ENCODE measurements around the gene C1GALT1.

The C1GALT1 gene

GRCh38 chr7:7257899-7258692 lies 75.8 kb downstream of the C1GALT1 start:
- ATAC-seq = peak; percentile 82
- Mint-ChIP-seq H3K9me3 (no peaks in the 10 kb centered on the region), H3K4me1 (peaks cover 31% of the 10 kb centered on the region), H3K27ac (peak overlapping the region; percentile 44), H3K36me3 (peaks cover 6% of the 10 kb centered on the region), H3K4me3 (peak overlapping the region; percentile 48)
- no peak for DNase-seq (ENCODE audit: low spot score in 2 of 2)

GRCh38 chr7:7261863-7262262 lies 79.5 kb downstream of the C1GALT1 start:
- no peak for DNase-seq (ENCODE audit: low spot score in 2 of 2)
- Mint-ChIP-seq H3K27ac (no peak overlapping the region), H3K36me3 (peaks cover 6% of the 10 kb centered on the region), H3K4me1 (peaks cover 29% of the 10 kb centered on the region), H3K9me3 (no peaks in the 10 kb centered on the region), H3K4me3 (no peak overlapping the region)
- no peak for ATAC-seq

- Mint-ChIP-seq H3K4me3 (no peak overlapping the region), H3K9me3 (no peaks in the 10 kb centered on the region), H3K27ac (no peak overlapping the region), H3K4me1 (peaks cover 14% of the 10 kb centered on the region), H3K36me3 (peaks cover 6% of the 10 kb centered on the region)
- DNase-seq (ENCODE audit: low spot score in 2 of 2) (no peak), ATAC-seq (no peak)
Measured at GRCh38 chr7:7263297-7264230, 81.2 kb downstream of the C1GALT1 start.

DNA sequence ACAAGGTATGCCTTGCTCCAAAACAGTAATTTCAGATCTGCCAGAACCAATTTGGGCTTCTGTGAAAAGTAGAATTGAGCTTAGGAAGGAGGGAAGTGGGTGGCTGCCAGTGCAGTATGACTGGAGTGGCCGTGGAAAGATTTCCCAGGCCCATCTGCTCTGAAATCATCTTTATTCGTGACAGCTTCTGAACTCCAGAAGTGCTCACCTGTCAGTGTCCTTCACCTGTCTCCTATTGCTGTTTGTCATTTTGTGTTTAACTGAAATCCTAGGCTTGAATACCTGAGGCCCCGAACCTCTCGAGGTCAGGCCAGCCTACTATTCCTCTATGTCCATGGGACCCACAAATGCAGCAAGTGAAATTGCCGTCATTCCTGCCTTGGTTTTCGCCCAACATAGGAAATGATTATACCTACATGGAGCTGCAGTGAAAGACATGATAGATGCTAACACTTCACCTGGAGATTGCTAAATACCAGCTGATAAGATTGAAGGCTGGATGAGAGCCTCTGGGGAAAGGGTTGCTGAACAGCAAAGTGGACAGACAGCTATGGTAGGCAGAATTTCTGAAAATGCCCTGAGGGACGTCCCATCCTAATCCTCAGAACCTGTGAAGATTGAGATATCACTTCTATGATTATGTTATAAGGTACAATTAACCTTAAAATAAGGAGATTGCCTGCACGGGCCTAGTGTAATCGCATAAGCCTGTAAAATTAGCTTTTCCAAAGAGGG lies 82.1 kb downstream of the C1GALT1 start:
- ATAC-seq = no peak
- no peak for DNase-seq (ENCODE audit: low spot score in 2 of 2)
- Mint-ChIP-seq H3K4me1 (peaks cover 8% of the 10 kb centered on the region), H3K27ac (no peak overlapping the region), H3K4me3 (no peak overlapping the region), H3K36me3 (peaks cover under 1% of the 10 kb centered on the region), H3K9me3 (no peaks in the 10 kb centered on the region)

DNA sequence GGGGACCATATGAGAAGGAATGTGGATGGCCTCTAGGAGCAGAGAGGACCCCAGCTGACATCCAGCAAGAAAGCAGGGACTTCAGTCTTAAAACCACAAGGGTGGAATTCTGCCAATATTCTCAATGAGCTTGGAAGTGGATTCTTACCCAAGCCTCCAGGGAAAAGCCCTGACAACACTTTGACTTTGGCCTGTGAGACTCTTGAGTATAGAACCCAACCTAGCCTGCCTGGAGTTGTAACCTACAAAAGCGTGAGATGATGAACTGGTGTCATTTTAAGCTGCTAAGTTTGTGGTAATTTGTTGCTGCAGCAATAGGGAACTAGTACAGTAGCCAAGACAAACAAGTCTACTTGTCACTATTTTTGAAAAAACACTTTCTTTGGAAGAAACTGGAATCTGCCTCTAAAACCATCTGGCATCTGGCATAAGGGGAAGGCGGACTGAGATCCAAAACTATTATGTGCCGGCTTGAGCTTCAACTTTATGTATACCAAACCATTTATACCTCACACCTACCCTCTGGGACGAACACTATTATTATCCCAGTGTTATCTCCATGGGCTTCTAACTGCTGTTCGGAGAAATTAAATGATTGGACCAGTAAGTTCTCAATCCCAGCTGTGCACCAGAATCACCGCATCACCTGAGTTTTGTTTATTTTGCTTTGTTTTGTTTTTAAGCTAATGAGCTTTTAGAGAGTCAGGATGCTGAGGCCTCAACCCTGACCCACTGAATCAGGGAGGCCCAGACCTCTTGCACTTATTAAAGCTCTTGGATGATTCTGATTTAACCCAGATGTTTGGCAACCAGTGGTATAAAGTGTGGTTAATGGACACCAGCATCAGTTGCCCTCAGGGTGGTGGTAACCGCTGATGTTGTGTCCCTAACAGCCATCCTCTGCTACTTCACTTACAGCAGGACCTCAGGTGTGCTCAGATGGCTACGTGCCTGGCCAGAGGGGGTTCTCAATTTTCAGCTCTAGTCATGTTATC lies 83.0 kb downstream of the C1GALT1 start:
- no peak overlapping the region for H3K4me3 Mint-ChIP-seq
- DNase-seq (ENCODE audit: low spot score in 2 of 2) (no peak), ATAC-seq (no peak)
- no peaks in the 10 kb centered on the region for H3K9me3 Mint-ChIP-seq
- H3K4me1 Mint-ChIP-seq = peaks cover 6% of the 10 kb centered on the region
- no peak overlapping the region for H3K27ac Mint-ChIP-seq
- no peaks in the 10 kb centered on the region for H3K36me3 Mint-ChIP-seq

DNA sequence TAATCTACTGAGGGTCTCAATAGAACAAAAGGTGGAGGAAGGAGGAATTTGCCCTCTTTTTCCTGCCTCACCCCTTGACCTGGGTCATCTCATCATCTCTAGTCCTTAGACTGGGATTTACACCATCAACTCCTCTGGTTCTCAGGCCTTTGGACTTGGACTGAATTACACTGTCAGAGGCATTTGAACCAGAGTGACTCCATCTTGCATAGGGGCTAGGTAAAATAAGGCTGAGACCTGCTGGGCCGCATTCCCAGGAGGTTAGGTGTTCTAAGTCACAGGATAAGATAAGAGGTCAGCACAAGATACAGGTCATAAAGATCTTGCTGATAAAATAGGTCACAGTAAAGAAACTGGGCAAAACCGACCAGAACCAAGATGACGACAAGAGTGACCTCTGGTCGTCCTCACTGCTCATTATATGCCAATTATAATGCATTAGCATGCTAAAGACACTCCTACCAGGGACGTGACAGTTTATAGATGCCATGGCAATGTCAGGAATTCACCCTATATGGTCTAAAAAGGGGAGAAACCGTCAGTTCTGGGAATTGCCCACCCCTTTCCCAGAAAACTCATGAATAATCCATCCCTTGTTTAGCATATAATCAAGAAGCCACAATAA lies 84.0 kb downstream of the C1GALT1 start:
- no peak for ATAC-seq
- Mint-ChIP-seq H3K27ac (no peak overlapping the region), H3K9me3 (no peaks in the 10 kb centered on the region), H3K36me3 (no peaks in the 10 kb centered on the region), H3K4me3 (no peak overlapping the region), H3K4me1 (peaks cover 6% of the 10 kb centered on the region)
- no peak for DNase-seq (ENCODE audit: low spot score in 2 of 2)

DNA sequence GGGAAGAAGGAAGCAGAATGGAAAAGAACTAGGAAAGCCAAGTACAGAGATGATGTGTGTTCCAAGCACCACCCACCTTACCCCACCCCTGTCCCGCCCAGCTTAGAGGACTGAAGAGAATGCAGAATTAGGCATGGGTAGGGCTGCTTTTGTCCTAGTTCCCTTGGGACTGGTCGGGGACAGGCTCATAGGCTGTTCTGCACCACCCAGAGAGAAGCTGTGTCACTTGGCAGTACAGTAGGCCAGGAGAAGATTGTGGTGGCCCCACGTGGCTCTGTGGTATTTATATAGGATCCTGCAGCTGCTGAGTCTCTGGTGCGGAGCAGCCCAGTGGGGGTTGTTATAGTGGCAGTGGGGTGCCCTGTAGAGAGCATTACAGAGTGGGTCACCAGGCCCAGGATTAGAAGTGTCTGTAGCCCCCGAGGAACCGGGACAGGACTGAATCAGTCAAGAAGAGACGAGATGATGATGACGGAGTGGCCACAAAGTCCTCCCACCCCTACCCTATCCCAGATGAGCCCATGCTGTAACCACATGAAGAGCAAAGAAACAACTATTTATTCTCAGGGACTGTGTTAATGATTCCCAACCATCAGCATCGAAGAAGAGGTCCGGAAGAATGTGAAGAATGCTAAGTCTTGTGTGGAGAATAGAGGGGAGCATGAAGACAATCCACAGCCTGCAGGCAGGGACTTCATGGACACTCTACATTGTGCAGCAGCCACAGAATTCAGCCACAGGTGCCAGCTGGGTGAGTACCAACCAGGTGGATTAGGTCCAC lies 88.9 kb downstream of the C1GALT1 start:
- Mint-ChIP-seq H3K27ac (no peak overlapping the region), H3K9me3 (no peaks in the 10 kb centered on the region), H3K4me1 (no peaks in the 10 kb centered on the region), H3K4me3 (no peak overlapping the region), H3K36me3 (no peaks in the 10 kb centered on the region)
- ATAC-seq (no peak), DNase-seq (ENCODE audit: low spot score in 2 of 2) (no peak)

DNA sequence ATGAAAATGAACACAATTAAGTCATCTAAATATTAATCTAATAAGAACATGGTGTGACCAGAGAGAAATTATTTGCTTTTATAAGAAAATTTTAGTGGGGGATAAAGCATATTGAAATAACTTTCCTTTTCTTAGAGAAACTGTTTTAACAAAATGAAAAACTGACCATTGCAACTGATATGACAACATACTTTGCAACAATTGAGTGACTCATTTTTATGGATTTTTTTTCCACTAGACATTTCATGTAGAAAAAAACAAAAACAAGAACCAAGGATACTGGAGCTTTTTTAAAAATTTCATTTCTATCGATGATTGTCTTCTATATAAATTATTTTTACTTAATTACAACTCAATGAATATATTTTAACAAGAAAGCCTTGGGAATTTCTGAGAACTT lies 90.0 kb downstream of the C1GALT1 start:
- no peak for DNase-seq (ENCODE audit: low spot score in 2 of 2)
- no peaks in the 10 kb centered on the region for H3K4me1 Mint-ChIP-seq
- H3K4me3 Mint-ChIP-seq = no peak overlapping the region
- no peaks in the 10 kb centered on the region for H3K36me3 Mint-ChIP-seq
- no peak for ATAC-seq
- H3K9me3 Mint-ChIP-seq = no peaks in the 10 kb centered on the region
- no peak overlapping the region for H3K27ac Mint-ChIP-seq

DNA sequence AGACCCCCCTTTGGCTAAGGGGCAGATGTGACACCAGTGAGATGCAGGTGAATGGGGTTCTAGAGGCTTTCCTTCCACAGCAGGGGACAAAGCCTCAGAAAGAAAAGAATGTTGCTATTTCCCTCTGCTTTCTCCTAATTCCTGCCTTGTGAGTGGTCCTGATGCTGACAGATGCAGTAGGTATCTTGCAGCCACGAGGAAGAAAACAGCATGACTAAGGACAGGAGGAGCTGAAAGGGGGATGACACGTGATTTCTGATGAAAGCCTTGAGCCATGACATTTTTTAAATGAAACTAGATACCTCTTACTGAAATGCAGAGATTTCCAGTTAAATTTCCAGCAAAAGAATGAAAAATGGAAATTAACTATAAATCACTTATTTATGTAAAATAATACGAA lies 92.4 kb downstream of the C1GALT1 start:
- ATAC-seq (no peak), DNase-seq (ENCODE audit: low spot score in 2 of 2) (no peak)
- H3K4me3 Mint-ChIP-seq = no peak overlapping the region
- no peaks in the 10 kb centered on the region for H3K9me3 Mint-ChIP-seq
- no peak overlapping the region for H3K27ac Mint-ChIP-seq
- H3K4me1 Mint-ChIP-seq = no peaks in the 10 kb centered on the region
- no peaks in the 10 kb centered on the region for H3K36me3 Mint-ChIP-seq

- H3K36me3 Mint-ChIP-seq = no peaks in the 10 kb centered on the region
Measured at GRCh38 chr7:7276161-7276560, 93.8 kb downstream of the C1GALT1 start.

DNA sequence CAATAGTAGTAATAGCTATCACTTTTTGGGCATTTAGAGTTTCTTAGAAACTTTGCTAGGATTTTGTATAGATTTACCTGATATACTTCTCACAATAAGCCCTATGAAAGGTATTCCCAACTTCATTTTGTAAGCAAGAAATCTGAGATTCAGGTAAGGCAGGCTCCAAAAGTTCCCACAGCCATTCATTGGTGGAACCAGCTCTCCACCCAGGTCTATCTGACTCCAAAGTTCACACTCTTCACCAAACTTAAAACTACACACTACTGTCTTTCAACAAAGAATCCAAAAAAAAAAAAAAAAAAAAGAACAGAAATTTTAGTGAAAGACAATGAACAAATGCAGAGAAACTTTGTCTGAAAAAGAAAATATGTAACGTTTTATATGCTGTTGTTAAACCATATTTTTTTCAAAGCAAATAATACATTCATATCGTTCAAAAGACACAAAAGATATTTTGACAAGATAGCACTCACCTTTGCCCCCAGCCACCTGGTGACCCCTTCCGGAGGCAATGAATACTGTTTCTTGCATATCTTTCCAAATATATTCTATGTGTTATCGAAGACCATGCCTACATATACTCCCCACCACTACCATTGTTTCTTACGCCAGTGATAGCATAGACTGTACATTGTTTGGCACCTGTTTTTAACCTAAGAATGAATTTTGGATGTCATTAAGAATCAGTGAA lies 108.2 kb downstream of the C1GALT1 start:
- Mint-ChIP-seq H3K4me3 (no peak overlapping the region), H3K4me1 (no peaks in the 10 kb centered on the region), H3K9me3 (peaks cover 4% of the 10 kb centered on the region), H3K27ac (no peak overlapping the region), H3K36me3 (no peaks in the 10 kb centered on the region)
- no peak for DNase-seq (ENCODE audit: low spot score in 2 of 2)
- no peak for ATAC-seq

More at GRCh38 chr7:7276161-7276560, 93.8 kb downstream of the C1GALT1 start:
- Mint-ChIP-seq H3K9me3 (no peaks in the 10 kb centered on the region), H3K4me1 (no peaks in the 10 kb centered on the region), H3K4me3 (no peak overlapping the region), H3K27ac (no peak overlapping the region)
- ATAC-seq = no peak
- no peak for DNase-seq (ENCODE audit: low spot score in 2 of 2)

DNA sequence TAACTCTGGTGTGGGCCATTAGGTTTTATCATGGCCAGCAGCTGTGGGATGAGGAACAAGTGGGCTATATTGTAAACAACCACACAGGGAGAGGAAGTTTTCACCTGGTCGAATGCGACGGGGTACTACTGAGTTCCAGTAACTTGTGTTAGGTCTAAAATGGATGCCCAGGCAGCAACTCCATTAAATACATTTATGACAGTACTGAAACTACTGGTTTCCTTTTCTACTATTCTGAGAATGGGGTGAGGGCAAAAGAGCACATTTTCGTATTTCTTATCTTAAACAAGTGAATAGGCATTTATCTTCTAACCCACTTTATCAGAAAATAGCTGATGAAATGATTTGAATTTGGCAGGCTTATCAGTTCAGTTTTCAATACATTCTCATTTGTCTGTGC lies 109.7 kb downstream of the C1GALT1 start:
- ATAC-seq (no peak), DNase-seq (ENCODE audit: low spot score in 2 of 2) (no peak)
- H3K4me3 Mint-ChIP-seq = no peak overlapping the region
- H3K36me3 Mint-ChIP-seq = no peaks in the 10 kb centered on the region
- H3K4me1 Mint-ChIP-seq = no peaks in the 10 kb centered on the region
- no peaks in the 10 kb centered on the region for H3K9me3 Mint-ChIP-seq
- H3K27ac Mint-ChIP-seq = no peak overlapping the region

DNA sequence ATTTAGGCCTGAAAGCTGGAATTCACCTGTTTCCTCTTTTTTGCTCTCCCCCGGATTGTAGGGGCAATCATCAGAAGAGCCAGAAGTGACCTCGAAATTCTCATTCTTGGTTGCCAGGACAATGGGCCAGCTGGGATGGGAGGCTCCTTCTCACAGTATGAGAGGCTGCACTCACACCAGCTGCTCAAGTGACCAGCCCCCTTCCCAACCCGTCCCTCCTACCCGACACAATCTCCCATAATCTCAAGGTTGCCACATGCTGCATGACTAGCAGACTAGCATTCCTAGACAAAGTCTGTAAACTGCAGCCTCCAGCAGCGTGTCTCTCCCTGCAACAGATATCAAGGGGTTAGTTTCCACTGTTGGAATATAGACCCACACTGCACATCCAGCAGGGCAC lies 110.3 kb downstream of the C1GALT1 start:
- H3K9me3 Mint-ChIP-seq = no peaks in the 10 kb centered on the region
- H3K36me3 Mint-ChIP-seq = no peaks in the 10 kb centered on the region
- no peak overlapping the region for H3K4me3 Mint-ChIP-seq
- H3K27ac Mint-ChIP-seq = no peak overlapping the region
- no peaks in the 10 kb centered on the region for H3K4me1 Mint-ChIP-seq
- no peak for ATAC-seq
- no peak for DNase-seq (ENCODE audit: low spot score in 2 of 2)

All from stimulated activated effector memory CD8-positive, alpha-beta T cell treated with anti-CD3 and anti-CD28 coated beads, Interleukin-12 subunit alpha, Interleukin-12 subunit beta, amount 100 ng/mL, for 72 hours (primary cell).